ENCODE measurements around the gene PRKACB. TPM values are rescaled to one million over a fixed set of nuclear protein-coding genes. Genes with fewer than 3 reads are reported as not detected.

PRKACB gene
- total and polyA plus RNA-seq, 4 donors = 5.9 to 18.2 (median 8.9) TPM

GRCh38 chr1:84107955-84108354 lies 36.1 kb upstream of the PRKACB start (continued):
- no peak for TF ChIP-seq ZBTB33 (IDR thresholded peaks at IDR 0.05)
- no peak for TF ChIP-seq HNF4G (IDR thresholded peaks at IDR 0.05)
- no peak for TF ChIP-seq EGR1 (IDR thresholded peaks at IDR 0.05; ENCODE audit: low read depth in 2 of 2)
- no peak for TF ChIP-seq HNF4A (conservative IDR thresholded peaks at IDR 0.05)
- no peak for TF ChIP-seq RXRA (IDR thresholded peaks at IDR 0.05)
- no peak for TF ChIP-seq NR2F2 (IDR thresholded peaks at IDR 0.05)
- no peak for TF ChIP-seq SP1 (IDR thresholded peaks at IDR 0.05)
- TF ChIP-seq FOXA1 (IDR thresholded peaks at IDR 0.05) = no peak
- no peak for TF ChIP-seq GABPA (IDR thresholded peaks at IDR 0.05 in 1 of 2, conservative IDR thresholded peaks at IDR 0.05 in 1 of 2)

DNA sequence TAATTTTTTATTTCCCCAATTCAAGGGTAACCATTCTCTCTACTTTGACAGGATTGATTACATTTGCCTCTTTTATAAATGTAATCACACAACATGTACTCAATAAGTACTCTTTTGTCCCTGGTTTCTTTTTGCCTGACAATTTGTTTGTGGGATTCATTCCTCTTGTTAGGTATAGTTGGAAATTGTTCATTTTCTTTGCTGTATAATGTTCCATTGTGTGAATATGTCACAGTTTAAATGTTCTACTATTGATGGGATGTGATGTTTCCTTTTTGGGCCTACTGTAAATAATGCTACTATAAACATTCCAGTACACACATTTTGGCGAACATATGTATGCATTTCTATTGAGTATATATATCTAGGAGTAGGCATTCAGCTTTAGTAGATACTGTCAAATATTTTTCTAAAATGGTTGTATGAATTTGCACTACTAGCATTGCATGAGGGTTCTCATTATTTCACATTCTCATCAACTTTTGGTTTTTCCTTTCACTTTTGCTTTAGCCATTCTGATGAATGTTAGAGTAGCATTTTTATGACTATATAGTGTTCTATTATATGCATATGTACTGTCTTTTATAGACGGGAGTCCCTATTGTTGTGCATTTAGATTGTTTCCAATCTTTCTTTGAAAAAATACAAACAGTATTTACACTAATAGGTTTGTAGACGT lies 35.0 kb upstream of the PRKACB start:
- no peak for TF ChIP-seq HNF4G (IDR thresholded peaks at IDR 0.05)
- TF ChIP-seq RXRA (IDR thresholded peaks at IDR 0.05) = no peak
- no peak for TF ChIP-seq JUND (IDR thresholded peaks at IDR 0.05)
- no peak for TF ChIP-seq SP1 (IDR thresholded peaks at IDR 0.05)
- no peak for TF ChIP-seq MAX (IDR thresholded peaks at IDR 0.05)
- no peak for TF ChIP-seq YY1 (IDR thresholded peaks at IDR 0.05)
- TF ChIP-seq FOXA2 (IDR thresholded peaks at IDR 0.05) = no peak
- TF ChIP-seq, protein P1, sequence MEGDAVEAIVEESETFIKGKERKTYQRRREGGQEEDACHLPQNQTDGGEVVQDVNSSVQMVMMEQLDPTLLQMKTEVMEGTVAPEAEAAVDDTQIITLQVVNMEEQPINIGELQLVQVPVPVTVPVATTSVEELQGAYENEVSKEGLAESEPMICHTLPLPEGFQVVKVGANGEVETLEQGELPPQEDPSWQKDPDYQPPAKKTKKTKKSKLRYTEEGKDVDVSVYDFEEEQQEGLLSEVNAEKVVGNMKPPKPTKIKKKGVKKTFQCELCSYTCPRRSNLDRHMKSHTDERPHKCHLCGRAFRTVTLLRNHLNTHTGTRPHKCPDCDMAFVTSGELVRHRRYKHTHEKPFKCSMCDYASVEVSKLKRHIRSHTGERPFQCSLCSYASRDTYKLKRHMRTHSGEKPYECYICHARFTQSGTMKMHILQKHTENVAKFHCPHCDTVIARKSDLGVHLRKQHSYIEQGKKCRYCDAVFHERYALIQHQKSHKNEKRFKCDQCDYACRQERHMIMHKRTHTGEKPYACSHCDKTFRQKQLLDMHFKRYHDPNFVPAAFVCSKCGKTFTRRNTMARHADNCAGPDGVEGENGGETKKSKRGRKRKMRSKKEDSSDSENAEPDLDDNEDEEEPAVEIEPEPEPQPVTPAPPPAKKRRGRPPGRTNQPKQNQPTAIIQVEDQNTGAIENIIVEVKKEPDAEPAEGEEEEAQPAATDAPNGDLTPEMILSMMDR (IDR thresholded peaks at IDR 0.05; ENCODE audit: low read depth, low read length, missing input control) = no peak
- no peak for TF ChIP-seq RAD21 (IDR thresholded peaks at IDR 0.05)
- TF ChIP-seq, protein P2, sequence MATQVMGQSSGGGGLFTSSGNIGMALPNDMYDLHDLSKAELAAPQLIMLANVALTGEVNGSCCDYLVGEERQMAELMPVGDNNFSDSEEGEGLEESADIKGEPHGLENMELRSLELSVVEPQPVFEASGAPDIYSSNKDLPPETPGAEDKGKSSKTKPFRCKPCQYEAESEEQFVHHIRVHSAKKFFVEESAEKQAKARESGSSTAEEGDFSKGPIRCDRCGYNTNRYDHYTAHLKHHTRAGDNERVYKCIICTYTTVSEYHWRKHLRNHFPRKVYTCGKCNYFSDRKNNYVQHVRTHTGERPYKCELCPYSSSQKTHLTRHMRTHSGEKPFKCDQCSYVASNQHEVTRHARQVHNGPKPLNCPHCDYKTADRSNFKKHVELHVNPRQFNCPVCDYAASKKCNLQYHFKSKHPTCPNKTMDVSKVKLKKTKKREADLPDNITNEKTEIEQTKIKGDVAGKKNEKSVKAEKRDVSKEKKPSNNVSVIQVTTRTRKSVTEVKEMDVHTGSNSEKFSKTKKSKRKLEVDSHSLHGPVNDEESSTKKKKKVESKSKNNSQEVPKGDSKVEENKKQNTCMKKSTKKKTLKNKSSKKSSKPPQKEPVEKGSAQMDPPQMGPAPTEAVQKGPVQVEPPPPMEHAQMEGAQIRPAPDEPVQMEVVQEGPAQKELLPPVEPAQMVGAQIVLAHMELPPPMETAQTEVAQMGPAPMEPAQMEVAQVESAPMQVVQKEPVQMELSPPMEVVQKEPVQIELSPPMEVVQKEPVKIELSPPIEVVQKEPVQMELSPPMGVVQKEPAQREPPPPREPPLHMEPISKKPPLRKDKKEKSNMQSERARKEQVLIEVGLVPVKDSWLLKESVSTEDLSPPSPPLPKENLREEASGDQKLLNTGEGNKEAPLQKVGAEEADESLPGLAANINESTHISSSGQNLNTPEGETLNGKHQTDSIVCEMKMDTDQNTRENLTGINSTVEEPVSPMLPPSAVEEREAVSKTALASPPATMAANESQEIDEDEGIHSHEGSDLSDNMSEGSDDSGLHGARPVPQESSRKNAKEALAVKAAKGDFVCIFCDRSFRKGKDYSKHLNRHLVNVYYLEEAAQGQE (IDR thresholded peaks at IDR 0.05) = no peak
- no peak for TF ChIP-seq TAF1 (conservative IDR thresholded peaks at IDR 0.05)
- TF ChIP-seq GABPA (IDR thresholded peaks at IDR 0.05 in 1 of 2, conservative IDR thresholded peaks at IDR 0.05 in 1 of 2) = no peak
- TF ChIP-seq, protein P3, sequence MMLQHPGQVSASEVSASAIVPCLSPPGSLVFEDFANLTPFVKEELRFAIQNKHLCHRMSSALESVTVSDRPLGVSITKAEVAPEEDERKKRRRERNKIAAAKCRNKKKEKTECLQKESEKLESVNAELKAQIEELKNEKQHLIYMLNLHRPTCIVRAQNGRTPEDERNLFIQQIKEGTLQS (IDR thresholded peaks at IDR 0.05) = no peak
- no peak for TF ChIP-seq FOXA1 (IDR thresholded peaks at IDR 0.05)
- no peak overlapping the region for H3K27ac ChIP-seq (ENCODE audit: low read depth in 1 of 2, low read length in 2 of 2)
- H3K27me3 ChIP-seq (ENCODE audit: control insufficient read depth in 4 of 4, insufficient read depth in 4 of 4, low read length in 3 of 4) = no peaks in the 10 kb centered on the region
- no peak overlapping the region for H3K4me3 ChIP-seq (ENCODE audit: low read depth in 1 of 3, low read length in 3 of 3)
- DNase-seq (ENCODE audit: low spot score) = no peak
- H3K9ac ChIP-seq (ENCODE audit: low read depth in 1 of 2, low read length in 2 of 2) = no peak overlapping the region
- H3K9me3 ChIP-seq (ENCODE audit: control insufficient read depth in 4 of 4, low read length in 3 of 4) = no peaks in the 10 kb centered on the region
- 94% methylated on average over 3 of the region's 3 CpGs for WGBS
- H3K4me1 ChIP-seq (ENCODE audit: control insufficient read depth in 4 of 4, insufficient read depth in 4 of 4, low read length in 3 of 4) = no peaks in the 10 kb centered on the region
- H3K36me3 ChIP-seq (ENCODE audit: control insufficient read depth in 4 of 4, insufficient read depth in 3 of 4, low read depth in 1 of 4, low read length in 3 of 4) = no peaks in the 10 kb centered on the region
